H1 (cell line): ENCODE data around the gene SEL1L.

Experiments
- CREB1 ChIP-seq: IDR thresholded peaks from 2 replicates; pipeline ENCODE4 v1.6.1; 2012; ENCODE audit warnings: inconsistent platforms
- HDAC6 ChIP-seq: IDR thresholded peaks from one replicate; pipeline ENCODE4 v1.7.1; 2012; ENCODE audit warnings: low read depth, mild to moderate bottlenecking, inconsistent platforms, low read length, moderate library complexity
- JUND ChIP-seq: IDR thresholded peaks from 2 replicates; pipeline ENCODE4 v1.6.1; 2011; ENCODE audit warnings: mild to moderate bottlenecking, improper control_type of control experiment, low read length
- NRF1 ChIP-seq: IDR thresholded peaks from 2 replicates; pipeline ENCODE4 v1.6.1; 2011; ENCODE audit warnings: mild to moderate bottlenecking, low read depth, low read length, improper control_type of control experiment
- POLR2A ChIP-seq, 2 experiments: IDR thresholded peaks; 1 replicate in 1 of 2; 2 replicates in 1 of 2; pipeline ENCODE4 v1.6.1; 2011; ENCODE audit warnings: low read depth in 2 of 2, low read length in 2 of 2, mild to moderate bottlenecking in 2 of 2; ENCODE audit errors: control extremely low read depth in 1 of 2
- POLR2AphosphoS5 ChIP-seq: IDR thresholded peaks from 2 replicates; pipeline ENCODE4 v1.6.1; 2011; ENCODE audit warnings: low read depth, low read length
- RFX5 ChIP-seq: IDR thresholded peaks from 2 replicates; pipeline ENCODE4 v1.6.1; 2011; ENCODE audit warnings: low read depth, low read length, improper control_type of control experiment, borderline replicate concordance
- TF ChIP-seq, protein P1 (sequence below), 3 experiments: IDR thresholded peaks; 1 replicate in 2 of 3; 2 replicates in 1 of 3; pipeline versions ENCODE4 v1.5.1 to v1.6.1; 2011; ENCODE audit warnings: low read length in 3 of 3, mild to moderate bottlenecking in 3 of 3, inconsistent platforms in 2 of 3, low read depth in 1 of 3, moderate library complexity in 1 of 3; ENCODE audit not compliant: insufficient read depth in 1 of 3; ENCODE audit errors: control extremely low read depth in 1 of 3

DNA sequence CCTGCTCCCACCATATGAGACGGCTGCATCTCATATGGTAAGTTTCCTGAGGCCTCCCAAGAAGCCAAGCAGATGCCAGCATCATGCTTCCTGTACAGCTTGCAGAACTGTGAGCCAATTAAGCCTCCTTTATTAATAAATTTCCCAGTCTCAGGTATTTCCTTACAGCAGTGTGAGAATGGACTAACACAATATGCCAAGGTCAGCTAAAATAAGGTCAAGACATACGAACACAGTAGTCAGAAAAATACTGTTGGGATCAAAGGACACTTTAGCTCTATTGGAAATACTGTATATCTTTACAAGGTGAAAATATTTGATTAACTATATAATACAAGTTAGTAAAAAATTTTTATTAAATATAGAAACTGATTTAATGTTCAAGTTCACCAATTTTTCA, 28.8 kb downstream of the SEL1L start:
- TF ChIP-seq JUND, result no peak
- no peak for TF ChIP-seq CREB1
- no peak for TF ChIP-seq POLR2A (IDR thresholded peaks at IDR 0.05; ENCODE audit: control extremely low read depth in 1 of 2, low read depth in 2 of 2, low read length in 2 of 2)
- TF ChIP-seq POLR2AphosphoS5, result no peak
- TF ChIP-seq NRF1, result no peak
- TF ChIP-seq, protein P1, sequence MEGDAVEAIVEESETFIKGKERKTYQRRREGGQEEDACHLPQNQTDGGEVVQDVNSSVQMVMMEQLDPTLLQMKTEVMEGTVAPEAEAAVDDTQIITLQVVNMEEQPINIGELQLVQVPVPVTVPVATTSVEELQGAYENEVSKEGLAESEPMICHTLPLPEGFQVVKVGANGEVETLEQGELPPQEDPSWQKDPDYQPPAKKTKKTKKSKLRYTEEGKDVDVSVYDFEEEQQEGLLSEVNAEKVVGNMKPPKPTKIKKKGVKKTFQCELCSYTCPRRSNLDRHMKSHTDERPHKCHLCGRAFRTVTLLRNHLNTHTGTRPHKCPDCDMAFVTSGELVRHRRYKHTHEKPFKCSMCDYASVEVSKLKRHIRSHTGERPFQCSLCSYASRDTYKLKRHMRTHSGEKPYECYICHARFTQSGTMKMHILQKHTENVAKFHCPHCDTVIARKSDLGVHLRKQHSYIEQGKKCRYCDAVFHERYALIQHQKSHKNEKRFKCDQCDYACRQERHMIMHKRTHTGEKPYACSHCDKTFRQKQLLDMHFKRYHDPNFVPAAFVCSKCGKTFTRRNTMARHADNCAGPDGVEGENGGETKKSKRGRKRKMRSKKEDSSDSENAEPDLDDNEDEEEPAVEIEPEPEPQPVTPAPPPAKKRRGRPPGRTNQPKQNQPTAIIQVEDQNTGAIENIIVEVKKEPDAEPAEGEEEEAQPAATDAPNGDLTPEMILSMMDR (IDR thresholded peaks at IDR 0.05; ENCODE audit: control extremely low read depth in 1 of 3, insufficient read depth in 1 of 3, low read depth in 1 of 3, low read length in 3 of 3), result no peak
- no peak for TF ChIP-seq RFX5
- TF ChIP-seq HDAC6, result no peak
